Astrocyte (in vitro differentiated cells and primary cell): ENCODE results near the gene SARS1. TPM values are rescaled to one million over a fixed set of nuclear protein-coding genes. Genes with fewer than 3 reads are reported as not detected.

Experiments used
- DNase-seq: peaks from one replicate; pipeline ENCODE4 v3.0.0-alpha.2; 2010; ENCODE audit warnings: low read depth
- FAIRE-seq: peaks from 2 replicates; lab custom pipeline; 2011; peaks lifted over from hg19 to GRCh38; lab: Jason Lieb, UNC
- H2AFZ ChIP-seq: 2 replicates; pipeline ENCODE4 v1.6.0; 2012; ENCODE audit warnings: low read depth, low read length, inconsistent platforms
- H3K27ac ChIP-seq: 2 replicates; pipeline ENCODE4 v1.5.1; 2011; ENCODE audit warnings: low read depth, low read length, inconsistent platforms
- H3K27me3 ChIP-seq: 2 replicates; pipeline ENCODE4 v1.6.0; 2011; ENCODE audit warnings: low read length, inconsistent platforms; ENCODE audit not compliant: insufficient read depth
- H3K36me3 ChIP-seq: 2 replicates; pipeline ENCODE4 v1.5.1; 2011; ENCODE audit warnings: low read length, inconsistent platforms; ENCODE audit not compliant: insufficient read depth
- H3K4me1 ChIP-seq: 2 replicates; pipeline ENCODE4 v1.5.1; 2011; ENCODE audit warnings: low read length, inconsistent platforms; ENCODE audit not compliant: insufficient read depth
- H3K4me2 ChIP-seq: 2 replicates; pipeline ENCODE4 v1.6.0; 2012; ENCODE audit warnings: low read length, inconsistent platforms
- H3K4me3 ChIP-seq: 2 replicates; pipeline ENCODE4 v1.5.1; 2011; ENCODE audit warnings: low read depth, mild to moderate bottlenecking, low read length, inconsistent platforms; ENCODE audit not compliant: insufficient read depth
- H3K79me2 ChIP-seq: 2 replicates; pipeline ENCODE4 v1.6.0; 2012; ENCODE audit warnings: mild to moderate bottlenecking, low read length, inconsistent platforms; ENCODE audit not compliant: insufficient read depth
- H3K9ac ChIP-seq: 2 replicates; pipeline ENCODE4 v1.6.0; 2012; ENCODE audit warnings: mild to moderate bottlenecking, low read length, inconsistent platforms
- H3K9me3 ChIP-seq: 2 replicates; pipeline ENCODE4 v1.5.1; 2012; ENCODE audit warnings: low read depth, mild to moderate bottlenecking, low read length, inconsistent platforms; ENCODE audit not compliant: insufficient read depth
- H4K20me1 ChIP-seq: 2 replicates; pipeline ENCODE4 v1.6.0; 2012; ENCODE audit warnings: low read length, inconsistent platforms; ENCODE audit not compliant: insufficient read depth
- H3K27ac Mint-ChIP-seq: one replicate; pipeline ENCODE4 v1.8.0; 2021; ENCODE audit warnings: mild to moderate bottlenecking, mixed read lengths; ENCODE audit not compliant: unreplicated experiment
- H3K27me3 Mint-ChIP-seq: one replicate; pipeline ENCODE4 v1.8.0; 2021; ENCODE audit warnings: low read depth, mixed read lengths; ENCODE audit not compliant: unreplicated experiment
- H3K36me3 Mint-ChIP-seq: one replicate; pipeline ENCODE4 v1.8.0; 2021; ENCODE audit warnings: low read depth, mixed read lengths; ENCODE audit not compliant: unreplicated experiment
- H3K4me1 Mint-ChIP-seq: one replicate; pipeline ENCODE4 v1.8.0; 2021; ENCODE audit warnings: low read depth, mixed read lengths; ENCODE audit not compliant: unreplicated experiment
- H3K4me3 Mint-ChIP-seq: one replicate; pipeline ENCODE4 v1.8.0; 2021; ENCODE audit warnings: mild to moderate bottlenecking, moderate library complexity, mixed read lengths; ENCODE audit not compliant: unreplicated experiment
- H3K9me3 Mint-ChIP-seq: one replicate; pipeline ENCODE4 v1.8.0; 2021; ENCODE audit warnings: mild to moderate bottlenecking, mixed read lengths; ENCODE audit not compliant: unreplicated experiment
- EZH2 ChIP-seq: IDR thresholded peaks from 2 replicates; pipeline ENCODE4 v1.6.1; 2012; ENCODE audit warnings: mild to moderate bottlenecking, low read length, inconsistent platforms; ENCODE audit not compliant: insufficient read depth
- total RNA-seq: library from RNA; stranded (reverse); gene quantifications from 2 replicates; pipeline ENCODE4 v1.2.1, GENCODE V29; 2021
- TF ChIP-seq, protein P1 (sequence below): IDR thresholded peaks from 2 replicates; pipeline ENCODE4 v1.5.1; 2011; ENCODE audit warnings: low read depth, mild to moderate bottlenecking, inconsistent platforms, low read length, moderate library complexity; ENCODE audit not compliant: insufficient read depth

The SARS1 gene
- total RNA-seq, 1 donor from 2014 or later: 355 TPM

DNA sequence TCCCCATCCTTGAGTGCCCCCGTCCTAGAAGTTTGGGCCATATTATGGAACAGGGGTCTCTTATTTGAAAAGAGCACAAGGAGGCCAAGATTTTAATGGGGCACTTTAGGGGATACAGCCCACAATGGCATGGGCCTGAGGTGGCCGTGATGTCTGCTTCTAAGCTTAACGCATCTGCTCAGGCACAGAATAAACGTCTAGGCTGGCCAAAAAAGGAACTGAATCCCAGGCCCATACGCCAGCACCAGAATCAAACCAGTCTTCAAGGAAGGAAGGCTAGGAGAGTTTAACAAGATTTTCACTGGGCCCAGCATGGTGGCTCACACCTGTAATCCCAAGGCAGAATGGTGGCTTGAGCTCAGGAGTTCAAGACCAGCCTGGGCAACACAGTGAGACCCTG lies 9.2 kb upstream of the SARS1 start:
- Mint-ChIP-seq H3K27me3 (no peaks in the 10 kb centered on the region), H3K36me3 (no peaks in the 10 kb centered on the region), H3K27ac (no peak overlapping the region), H3K4me1 (peaks cover 24% of the 10 kb centered on the region), H3K9me3 (peaks cover 2% of the 10 kb centered on the region), H3K4me3 (no peak overlapping the region)
- Histone ChIP-seq H3K79me2 (no peaks in the 10 kb centered on the region), H3K4me1 (peaks cover 15% of the 10 kb centered on the region), H3K4me3 (no peak overlapping the region), H3K9ac (no peak overlapping the region), H4K20me1 (no peaks in the 10 kb centered on the region), H2AFZ (no peak overlapping the region), H3K27ac (no peak overlapping the region), H3K36me3 (no peaks in the 10 kb centered on the region), H3K9me3 (no peaks in the 10 kb centered on the region), H3K27me3 (no peaks in the 10 kb centered on the region), H3K4me2 (no peak overlapping the region)
- DNase-seq: no peak
- no peak for FAIRE-seq
- TF ChIP-seq EZH2: no peak
- TF ChIP-seq, protein P1, sequence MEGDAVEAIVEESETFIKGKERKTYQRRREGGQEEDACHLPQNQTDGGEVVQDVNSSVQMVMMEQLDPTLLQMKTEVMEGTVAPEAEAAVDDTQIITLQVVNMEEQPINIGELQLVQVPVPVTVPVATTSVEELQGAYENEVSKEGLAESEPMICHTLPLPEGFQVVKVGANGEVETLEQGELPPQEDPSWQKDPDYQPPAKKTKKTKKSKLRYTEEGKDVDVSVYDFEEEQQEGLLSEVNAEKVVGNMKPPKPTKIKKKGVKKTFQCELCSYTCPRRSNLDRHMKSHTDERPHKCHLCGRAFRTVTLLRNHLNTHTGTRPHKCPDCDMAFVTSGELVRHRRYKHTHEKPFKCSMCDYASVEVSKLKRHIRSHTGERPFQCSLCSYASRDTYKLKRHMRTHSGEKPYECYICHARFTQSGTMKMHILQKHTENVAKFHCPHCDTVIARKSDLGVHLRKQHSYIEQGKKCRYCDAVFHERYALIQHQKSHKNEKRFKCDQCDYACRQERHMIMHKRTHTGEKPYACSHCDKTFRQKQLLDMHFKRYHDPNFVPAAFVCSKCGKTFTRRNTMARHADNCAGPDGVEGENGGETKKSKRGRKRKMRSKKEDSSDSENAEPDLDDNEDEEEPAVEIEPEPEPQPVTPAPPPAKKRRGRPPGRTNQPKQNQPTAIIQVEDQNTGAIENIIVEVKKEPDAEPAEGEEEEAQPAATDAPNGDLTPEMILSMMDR: no peak

DNA sequence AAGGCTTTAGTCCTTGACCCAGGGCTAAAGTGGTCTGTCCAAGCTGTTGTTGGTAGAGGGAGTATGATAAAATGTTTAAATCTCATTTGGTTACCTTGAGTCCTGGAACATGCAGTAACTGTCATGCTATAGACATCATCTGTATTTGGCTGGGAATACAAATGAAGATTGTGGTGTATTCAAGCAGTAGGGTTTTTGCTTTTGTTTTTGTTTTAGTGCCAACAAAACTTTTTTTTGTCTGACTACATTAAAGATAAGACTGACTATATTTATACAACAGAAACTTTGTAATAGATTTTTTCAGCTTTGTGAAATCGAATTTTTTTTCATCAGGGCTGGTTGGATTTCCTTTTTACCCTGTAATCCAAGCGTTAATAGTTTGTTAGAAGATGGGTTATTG lies 7.4 kb upstream of the SARS1 start:
- no peak for FAIRE-seq
- H3K9me3 Mint-ChIP-seq: peaks cover 2% of the 10 kb centered on the region

More for the DNA sequence above, 7.4 kb upstream of the SARS1 start:
- Histone ChIP-seq H4K20me1 (no peaks in the 10 kb centered on the region), H3K36me3 (no peaks in the 10 kb centered on the region), H2AFZ (no peak overlapping the region), H3K27ac (no peak overlapping the region), H3K4me1 (peaks cover 11% of the 10 kb centered on the region), H3K79me2 (no peaks in the 10 kb centered on the region), H3K27me3 (no peaks in the 10 kb centered on the region), H3K4me2 (no peak overlapping the region), H3K4me3 (no peak overlapping the region), H3K9ac (no peak overlapping the region), H3K9me3 (no peaks in the 10 kb centered on the region)
- no peak for DNase-seq
- Mint-ChIP-seq H3K27ac (no peak overlapping the region), H3K4me1 (peaks cover 16% of the 10 kb centered on the region), H3K4me3 (no peak overlapping the region), H3K36me3 (no peaks in the 10 kb centered on the region), H3K27me3 (no peaks in the 10 kb centered on the region)
- TF ChIP-seq EZH2: no peak
- TF ChIP-seq, protein P1: no peak
